Prostate gland (tissue), 2 donors: ENCODE data around the gene CDC42BPA. TPM values are rescaled to one million over a fixed set of nuclear protein-coding genes. Genes with fewer than 3 reads are reported as not detected.

Source experiments
- DNase-seq: peaks from one replicate; pipeline ENCODE4 v3.0.0-alpha.2; 2019; ENCODE audit warnings: low spot score
- H3K27ac ChIP-seq, 2 donors: fragments of 200-600 bp; sonication (generic); 2 replicates each; pipeline ENCODE4 v1.5.1; 2017 to 2019
- H3K27me3 ChIP-seq: fragments of 200-600 bp; sonication (generic); replicated peaks from 2 replicates; pipeline ENCODE4 v1.5.1; 2019; ENCODE audit not compliant: insufficient read depth
- H3K36me3 ChIP-seq, 2 donors: fragments of 200-600 bp; sonication (generic); 1 replicate in 1 of 2; 2 replicates in 1 of 2; pipeline versions ENCODE4 v1.5.1 to v1.8.1; 2017 to 2019
- H3K4me1 ChIP-seq: fragments of 200-600 bp; sonication (generic); replicated peaks from 2 replicates; pipeline ENCODE4 v1.5.1; 2019
- H3K4me3 ChIP-seq, 2 donors: fragments of 200-600 bp; sonication (generic); 2 replicates each; pipeline ENCODE4 v1.5.1; 2017 to 2019
- H3K9me3 ChIP-seq: fragments of 200-600 bp; sonication (generic); 2 replicates; pipeline ENCODE4 v1.5.1; 2017
- CTCF ChIP-seq, 4 experiments: fragments of 200-600 bp in 2 of 4; fragments of 450-650 bp in 2 of 4; sonication (generic) in 2 of 4; IDR thresholded peaks; 1 replicate in 3 of 4; 2 replicates in 1 of 4; pipeline ENCODE4 v1.5.1; 2016 to 2019; ENCODE audit warnings: antibody characterized with exemption in 4 of 4, mild to moderate bottlenecking in 2 of 4, moderate library complexity in 2 of 4
- POLR2A ChIP-seq: fragments of 450-650 bp; IDR thresholded peaks from one replicate; pipeline ENCODE4 v1.6.1; 2016; ENCODE audit warnings: antibody characterized with exemption, mild to moderate bottlenecking
- POLR2AphosphoS5 ChIP-seq: sonication (generic); formaldehyde crosslinking; IDR thresholded peaks from one replicate; pipeline ENCODE4 v1.6.1; 2017; ENCODE audit warnings: antibody characterized with exemption
- WGBS: methylation state at CpG from one replicate; pipeline ENCODE4 v1.1.5; 2018; 5-methylcytosine and 5-hydroxymethylcytosine counted together
- intact Hi-C: fragments of 100-400 bp; cut with DNase I; formaldehyde crosslinking; loops from one replicate; pipeline ENCODE4 v1.14.2; 2022
- small RNA-seq, 2 donors: library from RNA; depleted of rRNA; stranded (forward); fragments of <200 nt; gene quantifications; one replicate each; pipeline ENCODE3, GENCODE V24; 2016
- total RNA-seq, 2 donors: library from RNA; depleted of rRNA; stranded (reverse); fragments of >200 nt; gene quantifications; one replicate each; pipeline ENCODE4 v1.1.0, GENCODE V29; 2016

The CDC42BPA gene
- total RNA-seq, 2 donors from 2014 or later = 31.3 to 76.9 TPM

- intact Hi-C loops = loop anchor here (5.0 to 10.0 kb wide), 2 partner anchors 47 to 374 kb away; partner anchors contain the start of gene CDC42BPA
- no peak for DNase-seq
- H3K27ac ChIP-seq = peak overlapping the region in 1 of 2 donors; percentile 66
- TF ChIP-seq POLR2AphosphoS5 (no peak), CTCF (IDR thresholded peaks at IDR 0.05) (no peak), POLR2A (no peak)
- peak overlapping the region; percentile 62 to 77 for H3K4me3 ChIP-seq
- no peaks in the 10 kb centered on the region for H3K9me3 ChIP-seq
- peaks cover 10% of the 10 kb centered on the region for H3K4me1 ChIP-seq
- WGBS = 38% methylated on average over 6 of the region's 6 CpGs
- no peaks in the 10 kb centered on the region for H3K27me3 ChIP-seq
- H3K36me3 ChIP-seq = no peaks in the 10 kb centered on the region
Observed at GRCh38 chr1:226940806-226941067, 377.6 kb downstream of the CDC42BPA start.

- WGBS = 0% methylated on average over 34 of the region's 73 CpGs
- TF ChIP-seq POLR2A (no peak), POLR2AphosphoS5 (peak; percentile 90), CTCF (IDR thresholded peaks at IDR 0.05) (peak in 2 of 4 experiments; percentile 21 to 48)
- intact Hi-C loops = loop anchor here (5.0 to 10.0 kb wide), 2 partner anchors 47 to 375 kb away; partner anchors contain the start of gene CDC42BPA
- H3K27me3 ChIP-seq = no peaks in the 10 kb centered on the region
- no peaks in the 10 kb centered on the region for H3K36me3 ChIP-seq
- DNase-seq = peak; percentile 99
- H3K27ac ChIP-seq = peak within 1 kb of the TSS; percentile 94 to 95
- H3K4me3 ChIP-seq = peak within 1 kb of the TSS; percentile 64 to 77
- peaks cover 10% of the 10 kb centered on the region for H3K4me1 ChIP-seq
- no peaks in the 10 kb centered on the region for H3K9me3 ChIP-seq
Observed at GRCh38 chr1:226940029-226940805, 378.1 kb downstream of the CDC42BPA start, which contains the start of gene COQ8A. TSS of gene COQ8A (plus strand) at chr1:226940294. CDS start at chr1:226961386, 21,092 bp downstream.

Small RNA genes within 50 kb of the gene (small RNA-seq; reads per million reads assigned to genes)
- 0 reads per million in 2 donors for gene AL353689.1

Other genes with a start within 250 kb of the CDC42BPA start
- gene ZNF678, start 245.1 kb upstream of the CDC42BPA start, total RNA-seq = 10 to 100 TPM; 17.0 to 21.4 TPM